Measurements from ENCODE around the gene RPS21. TPM values are rescaled to one million over a fixed set of nuclear protein-coding genes. Genes with fewer than 3 reads are reported as not detected.

RPS21 gene
- total RNA-seq, 1 donor from 2014 or later, result 2,912 TPM

DNA sequence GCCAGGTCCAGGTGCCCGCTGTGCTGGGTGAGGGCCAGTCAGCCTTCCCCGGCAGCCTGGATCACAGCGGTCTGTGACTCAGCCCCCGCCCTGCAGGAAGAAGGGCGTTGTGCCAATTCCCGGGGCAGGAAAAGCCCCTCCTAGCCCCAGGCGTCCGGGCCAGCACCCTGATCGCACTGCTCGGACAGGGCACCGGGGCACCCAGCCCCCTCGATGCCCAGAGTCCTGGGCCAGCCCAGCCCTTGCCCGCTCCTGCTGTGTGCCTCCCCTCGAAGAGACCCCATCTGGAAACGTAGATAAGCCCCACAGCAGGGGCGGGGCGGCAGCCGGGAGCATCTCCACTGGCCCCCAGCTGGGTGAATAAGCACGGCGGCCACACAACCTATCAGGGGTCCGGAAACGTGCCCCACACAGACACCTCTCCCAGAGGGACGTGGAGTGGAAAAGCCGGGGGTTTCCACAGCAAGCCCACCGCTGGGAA lies 29.7 kb upstream of the RPS21 start:
- intact Hi-C loops (cut with micrococcal nuclease), result no loop called here

DNA sequence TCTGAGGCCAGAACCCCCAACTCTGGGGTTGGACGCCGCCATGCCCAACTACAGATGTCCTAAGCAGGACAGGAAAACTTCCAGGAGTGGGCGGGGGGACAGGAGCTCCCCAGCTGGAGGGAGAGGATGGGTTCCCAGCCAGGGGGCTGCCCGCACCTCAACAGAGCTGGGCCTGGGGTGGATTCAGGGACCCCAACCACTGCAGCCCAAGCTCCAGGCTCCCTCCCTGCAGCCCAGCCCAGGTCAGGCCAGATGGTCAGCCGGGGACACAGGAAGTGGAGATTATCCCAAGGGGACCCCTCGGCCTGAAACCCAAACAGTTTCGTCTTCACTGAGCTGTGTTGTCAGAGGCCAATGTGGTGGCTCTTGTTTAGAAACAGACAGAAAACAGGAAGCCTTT lies 29.2 kb upstream of the RPS21 start:
- Mint-ChIP-seq H3K36me3 (ENCODE audit: low read depth) (no peaks in the 10 kb centered on the region), H3K4me3 (no peak overlapping the region), H3K4me1 (no peaks in the 10 kb centered on the region), H3K9me3 (no peaks in the 10 kb centered on the region), H3K27me3 (no peaks in the 10 kb centered on the region), H3K27ac (no peak overlapping the region)
- no peak for ATAC-seq (ENCODE audit: low read depth)
- DNase-seq, result no peak
- ChIA-PET CTCF (no interaction called here), POLR2A (interaction anchor here (0.7 kb wide), 1 partner anchor 10 kb away, joined by 4 read pairs; the partner anchor contains the start of gene LAMA5)
- intact Hi-C loops (cut with micrococcal nuclease), result no loop called here
- TF ChIP-seq, protein P1, sequence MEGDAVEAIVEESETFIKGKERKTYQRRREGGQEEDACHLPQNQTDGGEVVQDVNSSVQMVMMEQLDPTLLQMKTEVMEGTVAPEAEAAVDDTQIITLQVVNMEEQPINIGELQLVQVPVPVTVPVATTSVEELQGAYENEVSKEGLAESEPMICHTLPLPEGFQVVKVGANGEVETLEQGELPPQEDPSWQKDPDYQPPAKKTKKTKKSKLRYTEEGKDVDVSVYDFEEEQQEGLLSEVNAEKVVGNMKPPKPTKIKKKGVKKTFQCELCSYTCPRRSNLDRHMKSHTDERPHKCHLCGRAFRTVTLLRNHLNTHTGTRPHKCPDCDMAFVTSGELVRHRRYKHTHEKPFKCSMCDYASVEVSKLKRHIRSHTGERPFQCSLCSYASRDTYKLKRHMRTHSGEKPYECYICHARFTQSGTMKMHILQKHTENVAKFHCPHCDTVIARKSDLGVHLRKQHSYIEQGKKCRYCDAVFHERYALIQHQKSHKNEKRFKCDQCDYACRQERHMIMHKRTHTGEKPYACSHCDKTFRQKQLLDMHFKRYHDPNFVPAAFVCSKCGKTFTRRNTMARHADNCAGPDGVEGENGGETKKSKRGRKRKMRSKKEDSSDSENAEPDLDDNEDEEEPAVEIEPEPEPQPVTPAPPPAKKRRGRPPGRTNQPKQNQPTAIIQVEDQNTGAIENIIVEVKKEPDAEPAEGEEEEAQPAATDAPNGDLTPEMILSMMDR (IDR thresholded peaks at IDR 0.05), result no peak

More for the DNA sequence above, 29.7 kb upstream of the RPS21 start:
- Mint-ChIP-seq H3K36me3 (ENCODE audit: low read depth) (peaks cover 4% of the 10 kb centered on the region), H3K27me3 (no peaks in the 10 kb centered on the region), H3K27ac (no peak overlapping the region), H3K9me3 (no peaks in the 10 kb centered on the region), H3K4me1 (no peaks in the 10 kb centered on the region), H3K4me3 (no peak overlapping the region)
- DNase-seq (no peak), ATAC-seq (ENCODE audit: low read depth) (no peak)
- ChIA-PET POLR2A (no interaction called here), CTCF (no interaction called here)
- TF ChIP-seq, protein P1 (IDR thresholded peaks at IDR 0.05), result no peak

DNA sequence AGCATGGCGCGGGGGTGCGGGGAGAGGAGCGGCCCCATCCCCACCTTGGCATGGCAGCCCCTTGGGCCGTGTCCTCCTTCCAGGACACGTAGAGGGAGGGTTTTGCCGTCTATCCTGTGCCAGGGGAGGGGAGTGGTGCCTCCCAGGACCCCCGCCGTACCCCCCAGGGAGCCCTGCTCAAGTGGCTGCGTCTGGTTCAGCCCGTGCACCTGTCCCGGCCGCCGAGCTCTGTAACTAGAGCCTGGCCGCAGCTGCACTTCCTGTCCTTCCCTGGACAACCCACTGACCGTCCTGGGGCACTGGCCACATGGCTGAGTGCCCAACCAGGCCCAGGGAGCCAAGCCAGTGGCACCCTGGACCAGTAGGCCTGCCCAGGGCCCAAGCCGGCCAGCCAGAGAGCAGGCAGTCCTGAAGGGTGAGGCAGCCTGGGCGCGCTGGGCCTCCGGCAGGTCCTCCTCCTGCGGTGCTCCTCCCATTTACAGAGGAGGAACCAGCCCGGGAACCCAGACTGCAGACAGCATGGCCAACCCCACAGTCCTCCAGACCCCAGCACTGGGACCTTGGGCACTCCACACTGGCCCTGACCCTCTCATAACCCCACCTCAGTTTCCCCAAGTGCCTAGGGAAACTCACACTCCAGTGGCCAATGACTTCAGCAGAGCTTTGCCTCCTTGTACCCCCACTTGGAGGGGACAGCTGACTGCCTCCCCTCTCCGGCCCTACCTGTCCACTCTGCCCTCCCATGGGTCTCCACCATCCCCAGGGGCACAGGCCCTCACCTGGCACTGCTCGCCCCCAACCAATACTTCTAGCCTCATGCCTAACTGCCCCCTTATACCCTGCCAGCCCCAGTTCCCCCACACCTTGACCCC lies 28.5 kb upstream of the RPS21 start:
- Mint-ChIP-seq H3K4me1 (no peaks in the 10 kb centered on the region), H3K9me3 (no peaks in the 10 kb centered on the region), H3K36me3 (ENCODE audit: low read depth) (no peaks in the 10 kb centered on the region), H3K27me3 (no peaks in the 10 kb centered on the region), H3K4me3 (no peak overlapping the region), H3K27ac (no peak overlapping the region)
- intact Hi-C loops (cut with micrococcal nuclease), result no loop called here
- POLR2A ChIA-PET, result interaction anchor here (0.7 kb wide), 1 partner anchor 9 kb away, joined by 4 read pairs; the partner anchor contains the start of gene LAMA5
- TF ChIP-seq, protein P1 (IDR thresholded peaks at IDR 0.05), result no peak
- ATAC-seq (ENCODE audit: low read depth) (no peak), DNase-seq (no peak)
- CTCF ChIA-PET, result no interaction called here

DNA sequence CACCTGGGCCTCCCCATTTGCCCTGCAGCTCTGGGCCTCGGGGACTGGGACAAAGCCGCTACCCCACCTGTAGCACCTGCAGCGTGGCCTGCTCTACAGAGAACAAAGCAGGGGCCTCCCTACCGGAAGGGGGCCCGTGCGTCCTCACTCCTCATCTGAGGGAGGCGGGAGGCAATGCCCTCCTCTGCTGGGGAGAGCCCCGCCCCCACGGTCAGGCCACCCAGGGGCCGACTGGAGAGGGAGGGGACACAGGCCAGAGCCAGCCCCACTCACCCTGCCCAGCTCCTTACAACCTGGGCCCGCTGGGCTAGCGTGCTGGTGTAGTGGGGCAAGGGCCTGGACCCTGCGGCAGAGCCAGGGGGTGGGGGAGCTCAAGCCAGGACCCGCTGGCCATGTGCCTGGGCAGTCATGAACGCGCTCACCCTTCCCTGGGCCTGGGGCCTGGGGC lies 27.8 kb upstream of the RPS21 start:
- POLR2A ChIA-PET, result no interaction called here
- Mint-ChIP-seq H3K27me3 (no peaks in the 10 kb centered on the region), H3K36me3 (ENCODE audit: low read depth) (no peaks in the 10 kb centered on the region), H3K4me1 (no peaks in the 10 kb centered on the region), H3K27ac (no peak overlapping the region), H3K9me3 (no peaks in the 10 kb centered on the region), H3K4me3 (no peak overlapping the region)
- ATAC-seq (ENCODE audit: low read depth) (no peak), DNase-seq (no peak)
- CTCF ChIA-PET, result no interaction called here
- TF ChIP-seq, protein P1 (IDR thresholded peaks at IDR 0.05), result no peak
- intact Hi-C loops (cut with micrococcal nuclease), result no loop called here

DNA sequence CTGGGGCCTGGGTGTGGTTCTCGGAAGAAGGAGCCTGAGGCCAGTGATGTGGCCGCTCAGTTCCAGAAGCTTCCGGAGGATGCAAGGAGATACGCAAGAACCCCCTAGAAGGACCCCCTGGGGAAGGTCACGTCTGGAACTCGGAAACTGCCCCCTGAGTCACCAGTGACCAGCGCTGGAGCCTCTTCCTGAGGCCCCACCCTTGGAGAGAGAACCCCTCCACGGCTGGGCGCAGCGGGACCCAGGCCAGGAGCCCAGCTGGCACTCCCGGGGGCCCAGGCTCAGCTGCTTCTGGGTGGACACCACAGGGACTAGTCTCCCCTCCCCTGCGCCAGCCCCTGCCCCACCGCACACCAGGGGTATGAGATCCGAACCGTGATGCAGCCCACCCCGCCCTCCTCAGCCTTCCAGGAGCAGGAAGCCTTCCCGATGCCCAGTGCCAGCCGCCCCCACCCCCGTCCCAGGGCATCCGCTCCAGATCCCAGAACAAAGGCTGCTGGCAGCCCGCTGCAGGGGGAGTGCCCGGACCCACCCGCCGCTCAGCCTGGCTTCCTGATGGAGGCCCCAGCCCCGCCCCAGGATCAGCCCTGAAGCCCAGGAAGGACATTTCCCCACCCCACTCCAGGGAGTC lies 27.3 kb upstream of the RPS21 start:
- ChIA-PET POLR2A (no interaction called here), CTCF (no interaction called here)
- DNase-seq, result no peak
- H3K27me3 Mint-ChIP-seq, result no peaks in the 10 kb centered on the region
- H3K36me3 Mint-ChIP-seq (ENCODE audit: low read depth), result no peaks in the 10 kb centered on the region
- H3K4me3 Mint-ChIP-seq, result no peak overlapping the region
- H3K9me3 Mint-ChIP-seq, result no peaks in the 10 kb centered on the region
- TF ChIP-seq, protein P1 (IDR thresholded peaks at IDR 0.05), result no peak
- intact Hi-C loops (cut with micrococcal nuclease), result no loop called here
- no peak overlapping the region for H3K27ac Mint-ChIP-seq
- H3K4me1 Mint-ChIP-seq, result no peaks in the 10 kb centered on the region
- ATAC-seq (ENCODE audit: low read depth), result no peak
